CD4-positive, alpha-beta T cell (primary cell): ENCODE data around the gene SS18. TPM values are rescaled to one million over a fixed set of nuclear protein-coding genes. Genes with fewer than 3 reads are reported as not detected.

Experiments
- ATAC-seq: fragments of 200-7000 bp; cut with Tn5 transposase; one replicate; pipeline ENCODE4 v1.10.0; 2022; ENCODE audit warnings: mild to moderate bottlenecking; ENCODE audit not compliant: poor library complexity
- CTCF ChIA-PET: fragments of 350-600 bp; sonication (Branson Sonifier 250); formaldehyde crosslinking; loops from one replicate; lab custom pipeline; 2021; ENCODE audit warnings: antibody characterized with exemption, inconsistent platforms; lab: Charles Lee
- POLR2A ChIA-PET: fragments of 350-600 bp; sonication (Branson Sonifier 250); formaldehyde crosslinking; loops from one replicate; lab custom pipeline; 2021; ENCODE audit warnings: antibody characterized with exemption, inconsistent platforms; lab: Charles Lee
- DNase-seq, 14 experiments: peaks; one replicate each; pipeline ENCODE4 v3.0.0-alpha.2; 2013 to 2020; ENCODE audit warnings: mixed read lengths in 2 of 14
- H3K27ac ChIP-seq, 2 donors: one replicate each; pipeline versions ENCODE4 v1.5.1 to v1.7.0; 2013; ENCODE audit warnings: low read length in 2 of 2, low read depth in 1 of 2, mild to moderate bottlenecking in 1 of 2
- H3K27me3 ChIP-seq, 2 experiments: 1 replicate in 1 of 2; 2 replicates in 1 of 2; pipeline versions ENCODE4 v1.6.1 to v1.7.0; 2013; ENCODE audit warnings: low read length in 2 of 2, control low read depth in 1 of 2, mild to moderate bottlenecking in 1 of 2, moderate library complexity in 1 of 2; ENCODE audit not compliant: insufficient read depth in 2 of 2, control insufficient read depth in 1 of 2
- H3K36me3 ChIP-seq: one replicate; pipeline ENCODE4 v1.6.1; 2013; ENCODE audit warnings: low read length, control low read depth; ENCODE audit not compliant: insufficient read depth
- H3K4me1 ChIP-seq: one replicate; pipeline ENCODE4 v1.6.1; 2013; ENCODE audit warnings: low read length, control low read depth; ENCODE audit not compliant: insufficient read depth
- H3K4me3 ChIP-seq: one replicate; pipeline ENCODE4 v1.5.1; 2013; ENCODE audit warnings: mild to moderate bottlenecking, low read length, moderate library complexity
- H3K9me3 ChIP-seq, 2 experiments: 1 replicate in 1 of 2; 2 replicates in 1 of 2; pipeline versions ENCODE4 v1.6.1 to v1.7.0; 2013; ENCODE audit warnings: low read length in 2 of 2, mild to moderate bottlenecking in 2 of 2, control low read depth in 1 of 2, moderate library complexity in 1 of 2; ENCODE audit not compliant: control insufficient read depth in 1 of 2, insufficient read depth in 1 of 2
- H3K27ac Mint-ChIP-seq: one replicate; pipeline ENCODE4 v1.8.0; 2020; ENCODE audit warnings: mixed read lengths
- H3K27me3 Mint-ChIP-seq: one replicate; pipeline ENCODE4 v1.8.0; 2021; ENCODE audit warnings: mixed read lengths
- H3K36me3 Mint-ChIP-seq: one replicate; pipeline ENCODE4 v1.8.0; 2021; ENCODE audit warnings: low read depth, mixed read lengths
- H3K4me1 Mint-ChIP-seq: one replicate; pipeline ENCODE4 v1.8.0; 2021; ENCODE audit warnings: low read depth, mixed read lengths
- H3K4me3 Mint-ChIP-seq: one replicate; pipeline ENCODE4 v1.8.0; 2020; ENCODE audit warnings: mild to moderate bottlenecking, mixed read lengths
- H3K9me3 Mint-ChIP-seq: one replicate; pipeline ENCODE4 v1.8.0; 2020; ENCODE audit warnings: mixed read lengths
- CTCF ChIP-seq: fragments of 200-600 bp; IDR thresholded peaks from one replicate; pipeline ENCODE4 v1.8.0; 2022; ENCODE audit warnings: antibody characterized with exemption, mild to moderate bottlenecking
- intact Hi-C, 2 experiments: fragments of 100-400 bp; cut with DNase I in 1 of 2; cut with micrococcal nuclease in 1 of 2; formaldehyde crosslinking; loops; one replicate each; pipeline versions ENCODE4 v1.15.1 to v1.9.0; 2023 to 2025; cut with DNase I, micrococcal nuclease
- total RNA-seq, 174 experiments: library from RNA in 2 of 174; stranded (reverse) in 2 of 174; gene quantifications; one replicate each; pipeline ENCODE4 v1.2.3 and lab custom pipeline; 2021 to 2026

Gene SS18
- total RNA-seq, 2 experiments from 2014 or later = 40.4 to 41.7 TPM

DNA sequence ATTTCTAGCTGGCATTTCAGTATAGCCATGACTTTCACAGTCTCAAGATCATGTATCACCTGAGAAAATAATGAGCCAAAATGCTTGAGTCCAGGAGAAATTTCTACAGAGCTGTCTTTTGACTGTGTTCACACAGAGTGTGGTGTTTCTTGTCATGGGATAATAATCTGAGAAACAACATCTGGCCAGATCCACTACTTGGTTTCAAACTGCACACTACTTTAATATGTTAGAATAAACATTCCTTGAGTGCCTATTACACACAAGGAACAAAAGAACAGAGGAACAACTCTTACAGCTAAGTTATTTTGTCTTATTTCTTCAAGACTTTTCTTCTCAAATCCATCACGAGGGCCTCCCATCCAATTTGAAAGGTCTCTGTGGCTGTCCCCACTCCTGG is 108.3 kb downstream of the SS18 start:
- Histone ChIP-seq H3K4me1 (peaks cover 2% of the 10 kb centered on the region), H3K36me3 (no peaks in the 10 kb centered on the region), H3K4me3 (no peak overlapping the region), H3K27me3 (no peaks in the 10 kb centered on the region), H3K27ac (no peak overlapping the region), H3K9me3 (no peaks in the 10 kb centered on the region)
- H3K4me1 Mint-ChIP-seq = peaks cover 5% of the 10 kb centered on the region
- peaks cover 5% of the 10 kb centered on the region for H3K27me3 Mint-ChIP-seq
- ChIA-PET POLR2A (no interaction called here), CTCF (no interaction called here)
- no peaks in the 10 kb centered on the region for H3K36me3 Mint-ChIP-seq
- no peak for TF ChIP-seq CTCF
- intact Hi-C loops = no loop called here
- ATAC-seq = no peak
- no peak overlapping the region for H3K27ac Mint-ChIP-seq
- no peaks in the 10 kb centered on the region for H3K9me3 Mint-ChIP-seq
- DNase-seq = no peak
- H3K4me3 Mint-ChIP-seq = no peak overlapping the region

DNA sequence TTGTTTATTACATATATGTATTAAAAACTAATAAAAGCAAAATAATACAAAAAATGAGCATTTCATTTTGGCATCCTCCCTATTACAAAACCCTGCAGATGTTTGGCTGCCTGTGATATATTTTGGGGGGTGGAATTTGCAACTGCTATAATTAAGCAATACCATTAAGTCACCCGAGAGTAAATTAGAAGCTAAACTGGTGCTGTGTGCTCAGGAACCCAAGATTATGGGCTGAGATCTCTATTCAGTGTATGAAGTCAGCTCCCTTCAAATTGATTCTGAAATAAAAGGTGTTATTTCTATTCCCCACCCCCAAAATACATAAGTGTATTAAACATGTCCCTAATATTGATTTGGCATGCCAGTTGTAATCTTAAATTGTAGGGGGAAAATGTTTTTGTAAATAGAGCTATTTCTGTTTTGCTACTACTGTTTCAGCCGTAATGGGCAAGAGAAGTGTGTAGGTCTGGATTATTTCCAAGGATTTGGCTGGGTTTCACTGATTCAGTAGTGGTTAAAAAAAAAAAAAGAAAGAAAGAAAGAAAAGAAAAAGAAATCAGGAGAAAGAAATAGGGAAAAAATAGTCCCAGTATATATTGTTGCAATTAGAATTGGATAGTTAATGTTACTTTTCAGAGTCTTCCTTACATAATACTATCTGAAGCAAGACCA is 110.9 kb downstream of the SS18 start:
- Histone ChIP-seq H3K27me3 (no peaks in the 10 kb centered on the region), H3K4me1 (peaks cover 2% of the 10 kb centered on the region), H3K9me3 (no peaks in the 10 kb centered on the region), H3K27ac (no peak overlapping the region), H3K4me3 (no peak overlapping the region), H3K36me3 (no peaks in the 10 kb centered on the region)
- ATAC-seq = no peak
- CTCF ChIA-PET = no interaction called here
- Mint-ChIP-seq H3K27ac (no peak overlapping the region), H3K36me3 (no peaks in the 10 kb centered on the region), H3K4me3 (no peak overlapping the region), H3K27me3 (no peaks in the 10 kb centered on the region), H3K4me1 (peaks cover 6% of the 10 kb centered on the region), H3K9me3 (no peaks in the 10 kb centered on the region)
- no peak for DNase-seq
- POLR2A ChIA-PET = interaction anchor here (0.6 kb wide), 1 partner anchor 284 kb away, joined by 3 read pairs; no protein-coding TSS in a partner anchor
- intact Hi-C loops = no loop called here
- TF ChIP-seq CTCF = no peak

GRCh38 chr18:25976554-25976953 is 113.9 kb downstream of the SS18 start:
- no peak for TF ChIP-seq CTCF
- ChIA-PET CTCF (no interaction called here), POLR2A (no interaction called here)
- no peak for ATAC-seq
- H3K27ac Mint-ChIP-seq = no peak overlapping the region
- no peak overlapping the region for H3K4me3 ChIP-seq
- H3K27ac ChIP-seq = no peak overlapping the region
- H3K4me1 Mint-ChIP-seq = peaks cover 6% of the 10 kb centered on the region
- peaks cover 2% of the 10 kb centered on the region for H3K9me3 Mint-ChIP-seq
- H3K27me3 Mint-ChIP-seq = no peaks in the 10 kb centered on the region
- no peaks in the 10 kb centered on the region for H3K9me3 ChIP-seq
- no peaks in the 10 kb centered on the region for H3K36me3 ChIP-seq
- H3K36me3 Mint-ChIP-seq = no peaks in the 10 kb centered on the region
- H3K4me3 Mint-ChIP-seq = no peak overlapping the region
- H3K4me1 ChIP-seq = peaks cover 2% of the 10 kb centered on the region
- no peaks in the 10 kb centered on the region for H3K27me3 ChIP-seq
- intact Hi-C loops = no loop called here
- no peak for DNase-seq
